B cell (primary cell): ENCODE data around the gene DYNLT1. TPM values are rescaled to one million over a fixed set of nuclear protein-coding genes. Genes with fewer than 3 reads are reported as not detected.

ENCODE experiments used
- ATAC-seq: fragments of 200-7000 bp; cut with Tn5 transposase; one replicate; pipeline ENCODE4 v1.10.0; 2021; ENCODE audit warnings: low read depth, mild to moderate bottlenecking, moderate number of reproducible peaks, moderate library complexity
- CTCF ChIA-PET: fragments of 350-600 bp; sonication (Branson Sonifier 250); formaldehyde crosslinking; loops from one replicate; lab custom pipeline; 2021; ENCODE audit warnings: antibody characterized with exemption, inconsistent platforms; lab: Charles Lee
- POLR2A ChIA-PET: fragments of 350-600 bp; sonication (Branson Sonifier 250); formaldehyde crosslinking; loops from one replicate; lab custom pipeline; 2021; ENCODE audit warnings: antibody characterized with exemption; lab: Charles Lee
- DNase-seq: peaks from one replicate; pipeline ENCODE4 v3.0.0; 2013
- H2AFZ ChIP-seq: 2 replicates; pipeline ENCODE4 v1.6.1; 2012; ENCODE audit warnings: mild to moderate bottlenecking, low read depth, low read length; ENCODE audit not compliant: insufficient read depth, poor library complexity, severe bottlenecking
- H3K27ac ChIP-seq, 2 donors: 1 replicate in 1 of 2; 2 replicates in 1 of 2; pipeline ENCODE4 v1.5.1; 2012 to 2013; ENCODE audit warnings: low read length in 2 of 2, mild to moderate bottlenecking in 2 of 2, moderate library complexity in 1 of 2
- H3K27me3 ChIP-seq, 4 experiments: fragments of 200-600 bp in 1 of 4; sonication (generic) in 1 of 4; replicated peaks in 1 of 4; 1 replicate in 2 of 4; 2 replicates in 2 of 4; pipeline versions ENCODE4 v1.6.1 to v1.7.0; 2013 to 2016; ENCODE audit warnings: low read length in 3 of 4, mild to moderate bottlenecking in 2 of 4, mixed read lengths in 1 of 4, moderate library complexity in 1 of 4; ENCODE audit not compliant: insufficient read depth in 4 of 4, control insufficient read depth in 3 of 4; ENCODE audit errors: control extremely low read depth in 1 of 4
- H3K36me3 ChIP-seq, 2 experiments: replicated peaks in 1 of 2; 1 replicate in 1 of 2; 2 replicates in 1 of 2; pipeline versions ENCODE4 v1.6.1 to v1.7.1; 2013; ENCODE audit warnings: low read length in 1 of 2; ENCODE audit not compliant: insufficient read depth in 2 of 2, control insufficient read depth in 1 of 2; ENCODE audit errors: control extremely low read depth in 1 of 2, extremely low read depth in 1 of 2
- H3K4me1 ChIP-seq, 2 donors: fragments of 200-600 bp in 1 of 2; sonication (generic) in 1 of 2; 1 replicate in 1 of 2; 2 replicates in 1 of 2; pipeline versions ENCODE4 v1.5.1 to v1.6.1; 2013 to 2017; ENCODE audit warnings: low read length in 2 of 2; ENCODE audit not compliant: control insufficient read depth in 2 of 2, insufficient read depth in 2 of 2
- H3K4me2 ChIP-seq: replicated peaks from 2 replicates; pipeline ENCODE3; 2012; ENCODE audit warnings: mild to moderate bottlenecking, low read depth, low read length; ENCODE audit not compliant: poor library complexity, severe bottlenecking
- H3K4me3 ChIP-seq, 5 experiments: fragments of 200-600 bp in 1 of 5; sonication (generic) in 1 of 5; 1 replicate in 3 of 5; 2 replicates in 2 of 5; pipeline versions ENCODE4 v1.5.1 to v1.7.0; 2011 to 2016; ENCODE audit warnings: low read length in 4 of 5, mild to moderate bottlenecking in 4 of 5, low read depth in 2 of 5, control low read depth in 1 of 5, moderate library complexity in 1 of 5; ENCODE audit not compliant: insufficient read depth in 1 of 5; ENCODE audit errors: control extremely low read depth in 1 of 5, extremely low read depth in 1 of 5
- H3K79me2 ChIP-seq: fragments of 200-600 bp; sonication (generic); one replicate; pipeline ENCODE4 v1.6.0; 2016; ENCODE audit warnings: low read length; ENCODE audit not compliant: control insufficient read depth, insufficient read depth
- H3K9ac ChIP-seq: fragments of 200-600 bp; sonication (generic); 2 replicates; pipeline ENCODE4 v1.6.1; 2017; ENCODE audit warnings: mild to moderate bottlenecking, low read length, moderate library complexity
- H3K9me3 ChIP-seq, 3 donors: one replicate each; pipeline versions ENCODE4 v1.6.1 to v1.7.1; 2013; ENCODE audit warnings: low read length in 2 of 3; ENCODE audit not compliant: control insufficient read depth in 2 of 3, insufficient read depth in 1 of 3; ENCODE audit errors: control extremely low read depth in 1 of 3
- H4K20me1 ChIP-seq: 2 replicates; pipeline ENCODE4 v1.6.0; 2012; ENCODE audit warnings: mild to moderate bottlenecking, low read length; ENCODE audit not compliant: insufficient read depth, control insufficient read depth, poor library complexity, severe bottlenecking
- H3K27ac Mint-ChIP-seq: one replicate; pipeline ENCODE4 v1.8.0; 2021; ENCODE audit warnings: mixed read lengths
- H3K27me3 Mint-ChIP-seq: one replicate; pipeline ENCODE4 v1.8.0; 2021; ENCODE audit warnings: mixed read lengths
- H3K4me1 Mint-ChIP-seq: one replicate; pipeline ENCODE4 v1.8.0; 2021; ENCODE audit warnings: mixed read lengths
- H3K4me3 Mint-ChIP-seq: one replicate; pipeline ENCODE4 v1.8.0; 2021; ENCODE audit warnings: mixed read lengths
- H3K9me3 Mint-ChIP-seq: one replicate; pipeline ENCODE4 v1.8.0; 2022; ENCODE audit warnings: mixed read lengths; ENCODE audit not compliant: insufficient read depth
- EZH2 ChIP-seq: IDR thresholded peaks from 2 replicates; pipeline ENCODE4 v1.6.1; 2012; ENCODE audit warnings: borderline replicate concordance, low read depth, mild to moderate bottlenecking, moderate library complexity, low read length; ENCODE audit not compliant: insufficient read depth, poor library complexity, severe bottlenecking
- WGBS: methylation state at CpG from one replicate; pipeline ENCODE4 v1.1.5; 2013; ENCODE audit warnings: missing lambda C conversion rate; ENCODE audit not compliant: insufficient coverage; 5-methylcytosine and 5-hydroxymethylcytosine counted together
- intact Hi-C: fragments of 100-400 bp; cut with micrococcal nuclease; formaldehyde crosslinking; loops from one replicate; pipeline ENCODE4 v1.10.0; 2022
- polyA plus RNA-seq: library from polyadenylated mRNA; depleted of rRNA; stranded (reverse); fragments of >200 nt; gene quantifications from 2 replicates; pipeline ENCODE4 v1.2.3, GENCODE V29; 2012
- total RNA-seq, 2 donors: library from RNA; stranded (reverse); fragments of 120-200 nt in 1 of 2; gene quantifications; 1 replicate in 1 of 2; 2 replicates in 1 of 2; pipeline versions ENCODE4 v1.2.3 to v1.2.4, GENCODE V29; 2013 to 2022
- TF ChIP-seq, protein P1 (sequence below): fragments of 200-600 bp; IDR thresholded peaks from one replicate; pipeline ENCODE4 v1.8.0; 2022; ENCODE audit warnings: antibody characterized with exemption, mild to moderate bottlenecking

The DYNLT1 gene
- total and polyA plus RNA-seq, 2 donors (not counting 1 experiment from before 2014, with no cell fraction given): 34.8 to 62.6 TPM

DNA sequence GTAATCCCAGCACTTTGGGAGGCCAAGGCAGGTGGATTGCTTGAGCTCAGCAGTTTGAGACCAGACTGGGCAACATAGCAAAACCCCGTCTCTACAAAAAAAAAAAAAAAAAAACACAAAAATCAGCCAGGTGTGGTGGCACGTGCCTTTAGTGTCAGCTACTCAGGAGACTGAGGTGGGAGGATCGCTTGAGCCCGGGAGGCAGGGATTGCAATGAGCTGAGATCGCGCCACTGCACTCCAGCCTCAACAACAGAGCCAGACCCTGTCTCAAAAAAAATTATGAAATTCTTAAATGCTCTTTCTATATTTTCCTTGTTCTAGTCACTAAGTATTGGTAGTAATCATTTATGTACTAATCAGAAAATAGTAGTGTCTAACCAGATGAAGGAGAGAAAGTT lies 35.9 kb upstream of the DYNLT1 start:
- intact Hi-C loops: no loop called here
- H3K27me3 Mint-ChIP-seq: no peaks in the 10 kb centered on the region
- H3K4me1 ChIP-seq: no peaks in the 10 kb centered on the region
- H3K79me2 ChIP-seq: no peaks in the 10 kb centered on the region
- no peak for DNase-seq
- no peaks in the 10 kb centered on the region for H3K36me3 ChIP-seq
- ChIA-PET POLR2A (no interaction called here), CTCF (no interaction called here)
- WGBS: 89% methylated on average over 3 of the region's 6 CpGs
- H3K4me3 ChIP-seq: no peak overlapping the region
- no peaks in the 10 kb centered on the region for H3K4me1 Mint-ChIP-seq
- no peaks in the 10 kb centered on the region for H3K9me3 Mint-ChIP-seq
- no peak overlapping the region for H3K4me3 Mint-ChIP-seq
- no peak overlapping the region for H3K9ac ChIP-seq
- no peaks in the 10 kb centered on the region for H3K9me3 ChIP-seq
- H3K27ac Mint-ChIP-seq: no peak overlapping the region
- ATAC-seq: no peak
- no peak overlapping the region for H3K27ac ChIP-seq
- TF ChIP-seq EZH2: no peak
- TF ChIP-seq, protein P1, sequence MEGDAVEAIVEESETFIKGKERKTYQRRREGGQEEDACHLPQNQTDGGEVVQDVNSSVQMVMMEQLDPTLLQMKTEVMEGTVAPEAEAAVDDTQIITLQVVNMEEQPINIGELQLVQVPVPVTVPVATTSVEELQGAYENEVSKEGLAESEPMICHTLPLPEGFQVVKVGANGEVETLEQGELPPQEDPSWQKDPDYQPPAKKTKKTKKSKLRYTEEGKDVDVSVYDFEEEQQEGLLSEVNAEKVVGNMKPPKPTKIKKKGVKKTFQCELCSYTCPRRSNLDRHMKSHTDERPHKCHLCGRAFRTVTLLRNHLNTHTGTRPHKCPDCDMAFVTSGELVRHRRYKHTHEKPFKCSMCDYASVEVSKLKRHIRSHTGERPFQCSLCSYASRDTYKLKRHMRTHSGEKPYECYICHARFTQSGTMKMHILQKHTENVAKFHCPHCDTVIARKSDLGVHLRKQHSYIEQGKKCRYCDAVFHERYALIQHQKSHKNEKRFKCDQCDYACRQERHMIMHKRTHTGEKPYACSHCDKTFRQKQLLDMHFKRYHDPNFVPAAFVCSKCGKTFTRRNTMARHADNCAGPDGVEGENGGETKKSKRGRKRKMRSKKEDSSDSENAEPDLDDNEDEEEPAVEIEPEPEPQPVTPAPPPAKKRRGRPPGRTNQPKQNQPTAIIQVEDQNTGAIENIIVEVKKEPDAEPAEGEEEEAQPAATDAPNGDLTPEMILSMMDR: no peak
- no peaks in the 10 kb centered on the region for H4K20me1 ChIP-seq
- no peaks in the 10 kb centered on the region for H3K27me3 ChIP-seq
- no peak overlapping the region for H3K4me2 ChIP-seq
- no peak overlapping the region for H2AFZ ChIP-seq

DNA sequence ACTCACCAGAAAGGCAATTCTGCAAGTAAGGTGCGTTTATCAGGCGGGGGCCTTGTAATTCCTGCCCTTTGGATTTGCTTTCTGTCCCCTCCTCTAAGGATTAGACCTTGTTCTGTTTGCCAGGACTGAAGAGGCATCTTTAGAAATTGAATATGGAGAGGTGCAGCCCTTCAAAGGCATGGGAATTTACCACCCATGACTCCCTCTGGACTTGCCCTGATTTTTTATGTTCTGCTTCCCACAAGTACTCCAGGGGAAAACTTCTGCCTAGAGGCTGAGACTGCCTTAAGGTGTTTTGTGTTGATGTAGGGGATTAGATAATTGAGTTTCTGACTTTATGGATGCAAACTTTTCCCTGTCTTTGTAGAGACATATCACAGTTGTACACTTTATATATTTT lies 35.5 kb upstream of the DYNLT1 start:
- no peaks in the 10 kb centered on the region for H3K9me3 ChIP-seq
- Mint-ChIP-seq H3K9me3 (no peaks in the 10 kb centered on the region), H3K4me1 (no peaks in the 10 kb centered on the region), H3K27ac (no peak overlapping the region), H3K27me3 (no peaks in the 10 kb centered on the region), H3K4me3 (no peak overlapping the region)
- DNase-seq: no peak
- no peak overlapping the region for H3K4me2 ChIP-seq
- POLR2A ChIA-PET: no interaction called here
- H3K79me2 ChIP-seq: no peaks in the 10 kb centered on the region
- intact Hi-C loops: no loop called here
- no peak overlapping the region for H3K27ac ChIP-seq
- no peak overlapping the region for H3K9ac ChIP-seq
- H4K20me1 ChIP-seq: no peaks in the 10 kb centered on the region
- no CpG with 5 or more reads among the region's 2 CpGs for WGBS
- no peaks in the 10 kb centered on the region for H3K36me3 ChIP-seq
- H3K4me3 ChIP-seq: no peak overlapping the region
- H3K4me1 ChIP-seq: no peaks in the 10 kb centered on the region
- no peak overlapping the region for H2AFZ ChIP-seq
- ATAC-seq: no peak
- CTCF ChIA-PET: interaction anchor here (1.7 kb wide), 1 partner anchor 11 kb away, joined by 5 read pairs; no protein-coding TSS in a partner anchor
- TF ChIP-seq, protein P1: no peak
- H3K27me3 ChIP-seq: no peaks in the 10 kb centered on the region
